ENCODE measurements around the gene NKAIN2. TPM values are rescaled to one million over a fixed set of nuclear protein-coding genes. Genes with fewer than 3 reads are reported as not detected.

The NKAIN2 gene
- total and polyA plus RNA-seq, 9 of the 15 experiments (the other 6 are each of a cell fraction or from before 2014, with no cell fraction given), result not detected

DNA sequence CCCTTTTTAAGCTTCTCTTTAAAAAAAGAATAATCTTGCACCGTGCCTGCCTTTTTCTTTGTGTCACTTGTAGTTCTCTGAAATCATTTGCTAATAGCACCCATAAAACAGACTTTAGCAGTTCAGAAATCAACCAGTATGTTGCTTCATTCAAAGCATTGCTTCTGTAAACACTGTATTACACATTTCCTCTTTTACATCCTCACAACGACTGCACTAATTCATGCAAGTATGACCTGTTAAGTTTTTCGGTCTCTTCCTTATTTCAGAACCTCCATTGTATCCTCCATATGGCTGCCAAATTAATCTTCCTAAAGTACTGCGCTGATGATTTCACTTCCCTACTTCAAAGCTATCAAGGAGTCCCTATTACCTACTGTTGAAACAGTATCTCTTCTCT, 1015.7 kb downstream of the NKAIN2 start (continued):
- no peak for TF ChIP-seq ZFP36 (IDR thresholded peaks at IDR 0.05; ENCODE audit: low read depth, low read length, partially characterized antibody)
- TF ChIP-seq C11orf30 (IDR thresholded peaks at IDR 0.05; ENCODE audit: low read depth), result no peak
- no peak for TF ChIP-seq PCBP1 (IDR thresholded peaks at IDR 0.05; ENCODE audit: low read depth, low read length, poor library complexity, severe bottlenecking)

DNA sequence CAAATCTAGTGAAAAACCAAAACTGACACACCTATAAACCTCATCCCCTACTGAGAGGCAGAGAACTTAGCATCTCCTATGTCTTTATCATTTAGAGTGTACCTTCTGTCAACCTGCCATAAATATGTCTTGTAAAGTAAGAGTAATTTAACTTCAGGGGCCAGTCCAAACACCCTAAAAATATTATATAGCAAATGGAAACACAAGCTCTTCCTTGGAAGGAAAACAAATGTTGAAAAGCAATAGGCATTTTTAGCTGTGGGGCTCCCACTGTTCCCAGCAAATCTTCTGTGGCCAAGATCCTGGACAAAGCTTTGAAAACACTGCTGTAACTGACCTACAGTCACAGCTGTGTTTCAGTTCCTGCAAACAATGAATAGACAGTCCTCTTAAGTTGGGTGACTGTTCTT, 1018.5 kb downstream of the NKAIN2 start:
- Histone ChIP-seq H2AFZ (ENCODE audit: low read depth, low read length) (no peak overlapping the region), H3K9ac (ENCODE audit: insufficient read depth in 1 of 2, low read depth in 2 of 2, low read length in 2 of 2) (no peak overlapping the region), H3K4me1 (replicated peaks in 1 of 2; ENCODE audit: control insufficient read depth in 2 of 2, insufficient read depth in 2 of 2, low read length in 2 of 2) (no peaks in the 10 kb centered on the region), H3K4me3 (no peak overlapping the region), H3K27me3 (ENCODE audit: control insufficient read depth in 2 of 2, insufficient read depth in 2 of 2, low read length in 2 of 2) (peaks cover 0 to 4% of the 10 kb centered on the region in 2 experiments; a peak in 1 of 5 replicates), H3K36me3 (ENCODE audit: control insufficient read depth, insufficient read depth, low read length) (no peaks in the 10 kb centered on the region), H3K9me1 (ENCODE audit: control insufficient read depth, insufficient read depth, low read length) (no peaks in the 10 kb centered on the region), H3K9me3 (replicated peaks; ENCODE audit: control insufficient read depth, insufficient read depth, low read depth, low read length) (no peaks in the 10 kb centered on the region), H3K27ac (ENCODE audit: extremely low read depth, low read depth, low read length) (no peak overlapping the region), H4K20me1 (replicated peaks; ENCODE audit: control insufficient read depth, insufficient read depth, low read length) (no peaks in the 10 kb centered on the region), H3K79me2 (ENCODE audit: control insufficient read depth, insufficient read depth, low read length) (no peaks in the 10 kb centered on the region), H3K4me2 (ENCODE audit: insufficient read depth, low read length) (no peak overlapping the region)
- in situ Hi-C loops (cut with MboI) (no loop called here), intact Hi-C loops (cut with micrococcal nuclease) (no loop called here)
- FAIRE-seq (no peak), ATAC-seq (no peak), DNase-seq (ENCODE audit: extremely low read depth in 1 of 4, low spot score in 3 of 4) (no peak)
- POLR2A ChIA-PET, result no interaction called here
- CTCF ChIA-PET (ENCODE audit: low intra/inter-chr PET ratio), result no interaction called here
- TF ChIP-seq KDM2B (CRISPR knock-in tag; IDR thresholded peaks at IDR 0.05) (no peak), CHD4 (IDR thresholded peaks at IDR 0.05; ENCODE audit: insufficient read depth, insufficient replicate concordance, low read depth, low read length, poor library complexity, severe bottlenecking) (no peak), ZFPM2 (CRISPR knock-in tag; IDR thresholded peaks at IDR 0.05) (no peak), MAFG (tag; conservative IDR thresholded peaks at IDR 0.05) (no peak)
- TF ChIP-seq, protein P1, sequence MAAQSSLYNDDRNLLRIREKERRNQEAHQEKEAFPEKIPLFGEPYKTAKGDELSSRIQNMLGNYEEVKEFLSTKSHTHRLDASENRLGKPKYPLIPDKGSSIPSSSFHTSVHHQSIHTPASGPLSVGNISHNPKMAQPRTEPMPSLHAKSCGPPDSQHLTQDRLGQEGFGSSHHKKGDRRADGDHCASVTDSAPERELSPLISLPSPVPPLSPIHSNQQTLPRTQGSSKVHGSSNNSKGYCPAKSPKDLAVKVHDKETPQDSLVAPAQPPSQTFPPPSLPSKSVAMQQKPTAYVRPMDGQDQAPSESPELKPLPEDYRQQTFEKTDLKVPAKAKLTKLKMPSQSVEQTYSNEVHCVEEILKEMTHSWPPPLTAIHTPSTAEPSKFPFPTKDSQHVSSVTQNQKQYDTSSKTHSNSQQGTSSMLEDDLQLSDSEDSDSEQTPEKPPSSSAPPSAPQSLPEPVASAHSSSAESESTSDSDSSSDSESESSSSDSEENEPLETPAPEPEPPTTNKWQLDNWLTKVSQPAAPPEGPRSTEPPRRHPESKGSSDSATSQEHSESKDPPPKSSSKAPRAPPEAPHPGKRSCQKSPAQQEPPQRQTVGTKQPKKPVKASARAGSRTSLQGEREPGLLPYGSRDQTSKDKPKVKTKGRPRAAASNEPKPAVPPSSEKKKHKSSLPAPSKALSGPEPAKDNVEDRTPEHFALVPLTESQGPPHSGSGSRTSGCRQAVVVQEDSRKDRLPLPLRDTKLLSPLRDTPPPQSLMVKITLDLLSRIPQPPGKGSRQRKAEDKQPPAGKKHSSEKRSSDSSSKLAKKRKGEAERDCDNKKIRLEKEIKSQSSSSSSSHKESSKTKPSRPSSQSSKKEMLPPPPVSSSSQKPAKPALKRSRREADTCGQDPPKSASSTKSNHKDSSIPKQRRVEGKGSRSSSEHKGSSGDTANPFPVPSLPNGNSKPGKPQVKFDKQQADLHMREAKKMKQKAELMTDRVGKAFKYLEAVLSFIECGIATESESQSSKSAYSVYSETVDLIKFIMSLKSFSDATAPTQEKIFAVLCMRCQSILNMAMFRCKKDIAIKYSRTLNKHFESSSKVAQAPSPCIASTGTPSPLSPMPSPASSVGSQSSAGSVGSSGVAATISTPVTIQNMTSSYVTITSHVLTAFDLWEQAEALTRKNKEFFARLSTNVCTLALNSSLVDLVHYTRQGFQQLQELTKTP (IDR thresholded peaks at IDR 0.05; ENCODE audit: low read depth in 1 of 2, partially characterized antibody in 2 of 2), result no peak
- TF ChIP-seq, protein P2, sequence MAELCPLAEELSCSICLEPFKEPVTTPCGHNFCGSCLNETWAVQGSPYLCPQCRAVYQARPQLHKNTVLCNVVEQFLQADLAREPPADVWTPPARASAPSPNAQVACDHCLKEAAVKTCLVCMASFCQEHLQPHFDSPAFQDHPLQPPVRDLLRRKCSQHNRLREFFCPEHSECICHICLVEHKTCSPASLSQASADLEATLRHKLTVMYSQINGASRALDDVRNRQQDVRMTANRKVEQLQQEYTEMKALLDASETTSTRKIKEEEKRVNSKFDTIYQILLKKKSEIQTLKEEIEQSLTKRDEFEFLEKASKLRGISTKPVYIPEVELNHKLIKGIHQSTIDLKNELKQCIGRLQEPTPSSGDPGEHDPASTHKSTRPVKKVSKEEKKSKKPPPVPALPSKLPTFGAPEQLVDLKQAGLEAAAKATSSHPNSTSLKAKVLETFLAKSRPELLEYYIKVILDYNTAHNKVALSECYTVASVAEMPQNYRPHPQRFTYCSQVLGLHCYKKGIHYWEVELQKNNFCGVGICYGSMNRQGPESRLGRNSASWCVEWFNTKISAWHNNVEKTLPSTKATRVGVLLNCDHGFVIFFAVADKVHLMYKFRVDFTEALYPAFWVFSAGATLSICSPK (IDR thresholded peaks at IDR 0.05; ENCODE audit: borderline replicate concordance), result no peak
- TF ChIP-seq, protein P3, sequence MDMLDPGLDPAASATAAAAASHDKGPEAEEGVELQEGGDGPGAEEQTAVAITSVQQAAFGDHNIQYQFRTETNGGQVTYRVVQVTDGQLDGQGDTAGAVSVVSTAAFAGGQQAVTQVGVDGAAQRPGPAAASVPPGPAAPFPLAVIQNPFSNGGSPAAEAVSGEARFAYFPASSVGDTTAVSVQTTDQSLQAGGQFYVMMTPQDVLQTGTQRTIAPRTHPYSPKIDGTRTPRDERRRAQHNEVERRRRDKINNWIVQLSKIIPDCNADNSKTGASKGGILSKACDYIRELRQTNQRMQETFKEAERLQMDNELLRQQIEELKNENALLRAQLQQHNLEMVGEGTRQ (CRISPR knock-in tag; IDR thresholded peaks at IDR 0.05), result no peak
- BruUV-seq (replicated peaks), result no TSS peak
